DMS79 treated with DMSO at 0.1 percent for 48 hours (cell line): ENCODE measurements around the gene HPCA.

Experiments used
- DNase-seq: peaks from one replicate; lab custom pipeline; 2025; lab: John Stamatoyannopoulos, UW

The HPCA gene

DNA sequence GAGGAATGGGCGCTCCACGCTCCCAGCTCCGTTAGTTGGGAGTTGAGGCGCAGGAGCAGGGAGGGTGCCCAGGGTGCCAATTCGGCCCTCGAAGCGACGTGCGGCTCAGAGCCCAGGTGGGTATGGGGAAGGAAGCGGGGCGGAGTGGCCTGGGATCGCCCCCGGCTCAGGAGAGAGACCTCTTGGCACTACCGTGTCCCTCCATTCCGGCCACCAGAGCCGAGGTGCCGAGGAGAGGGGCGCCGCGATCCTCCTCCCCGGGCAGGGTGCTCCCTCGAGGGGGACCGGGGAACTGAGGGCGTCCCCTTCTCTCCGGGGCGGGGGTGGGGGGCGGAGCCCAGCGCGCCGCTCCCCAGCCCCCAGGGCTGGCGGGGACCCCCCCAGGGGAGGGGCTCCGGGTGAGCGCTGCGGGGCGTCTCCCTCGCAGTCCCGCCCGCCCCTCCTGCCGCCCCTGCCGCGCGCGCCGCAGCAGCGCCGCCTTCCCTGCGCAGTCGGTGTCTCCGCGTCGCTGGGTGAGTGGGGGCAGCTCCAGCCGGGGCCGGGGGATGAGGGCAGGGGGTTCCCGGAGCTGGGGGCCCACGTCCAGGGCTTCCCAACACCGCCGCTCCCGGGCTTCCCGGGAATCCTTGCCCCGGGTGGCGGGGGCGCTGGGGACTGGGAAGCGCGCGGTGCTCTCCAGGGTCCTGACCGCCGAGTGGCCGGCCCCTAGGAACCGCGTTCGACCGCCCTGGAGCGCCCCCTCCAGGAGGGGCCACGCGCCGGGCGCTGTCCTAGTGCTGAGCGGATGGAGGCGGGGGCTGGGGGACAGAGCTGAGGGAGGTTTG lies at the start of gene HPCA:
TSS of gene HPCA (plus strand) at position 488 of the 824 bp plus-strand sequence. CDS start 2,408 bp downstream, outside the sequence.
- no peak for DNase-seq

DNA sequence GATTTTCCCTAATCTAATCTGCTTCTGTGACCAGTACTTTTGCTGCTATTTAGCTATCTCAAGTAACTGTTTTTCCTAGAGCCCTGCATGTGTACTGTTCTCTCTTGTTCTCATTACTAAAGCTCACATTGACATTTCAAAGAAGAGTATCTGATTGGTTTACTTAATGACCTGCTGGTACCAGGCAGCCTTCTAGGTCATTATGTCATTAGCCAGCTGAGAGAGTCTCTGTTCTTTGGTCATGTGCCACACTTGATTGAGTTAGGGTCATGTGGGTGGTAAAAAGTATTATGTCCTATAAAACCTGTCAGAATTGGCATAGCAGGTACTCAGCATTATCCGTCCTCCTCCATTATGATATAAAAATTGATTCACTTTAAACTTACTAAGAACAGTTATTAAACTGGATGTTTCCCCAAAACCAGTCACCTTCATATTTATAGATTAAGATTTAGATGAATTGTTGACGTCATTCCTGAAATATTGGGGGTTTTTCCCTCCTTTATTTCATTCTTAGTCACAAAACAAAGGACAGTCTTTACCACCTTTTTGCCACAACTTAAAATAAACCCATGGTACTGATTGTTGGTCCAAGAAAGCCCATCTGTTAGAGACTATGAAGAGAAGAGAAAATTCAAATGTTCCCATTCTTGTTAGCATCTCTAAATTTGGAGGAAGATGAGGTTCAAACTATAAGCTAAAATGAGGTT lies 37.8 kb upstream of the HPCA start:
- DNase-seq = no peak

DNA sequence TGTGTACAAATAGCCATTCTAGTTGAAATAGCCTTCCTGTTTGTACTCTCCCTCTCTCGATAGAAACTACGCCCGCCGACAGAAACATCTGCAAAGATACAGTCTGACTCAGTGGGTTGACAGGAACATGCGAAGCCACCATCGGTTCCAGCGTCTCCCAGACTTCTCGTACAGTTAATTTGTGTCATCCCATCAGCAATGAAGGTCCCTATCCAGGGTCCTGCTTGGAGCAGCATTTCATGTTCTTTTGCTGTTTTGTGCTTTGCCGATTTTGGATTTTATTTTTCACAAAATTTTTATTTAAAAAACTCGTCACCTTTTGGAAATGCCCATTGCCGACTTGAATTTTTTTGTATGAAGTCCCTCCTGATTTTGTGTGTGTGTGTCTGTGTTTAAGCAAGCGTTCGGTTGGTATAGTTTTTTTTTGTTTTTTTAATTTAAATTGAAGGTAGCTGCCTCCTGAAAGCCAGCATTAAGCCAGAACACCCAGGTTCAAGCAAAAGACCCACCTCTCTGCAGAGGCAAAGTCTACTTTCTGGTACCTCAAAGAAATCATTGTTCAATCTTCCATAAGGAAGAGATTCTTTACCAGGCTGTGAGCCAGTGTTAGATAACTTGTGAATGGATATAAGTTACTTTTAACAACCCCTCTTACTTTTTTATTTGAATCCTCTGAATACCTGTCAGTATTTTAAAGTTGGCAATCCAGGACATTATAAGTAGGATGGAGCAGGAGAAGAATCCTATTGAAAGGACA lies 30.3 kb upstream of the HPCA start:
- no peak for DNase-seq

DNA sequence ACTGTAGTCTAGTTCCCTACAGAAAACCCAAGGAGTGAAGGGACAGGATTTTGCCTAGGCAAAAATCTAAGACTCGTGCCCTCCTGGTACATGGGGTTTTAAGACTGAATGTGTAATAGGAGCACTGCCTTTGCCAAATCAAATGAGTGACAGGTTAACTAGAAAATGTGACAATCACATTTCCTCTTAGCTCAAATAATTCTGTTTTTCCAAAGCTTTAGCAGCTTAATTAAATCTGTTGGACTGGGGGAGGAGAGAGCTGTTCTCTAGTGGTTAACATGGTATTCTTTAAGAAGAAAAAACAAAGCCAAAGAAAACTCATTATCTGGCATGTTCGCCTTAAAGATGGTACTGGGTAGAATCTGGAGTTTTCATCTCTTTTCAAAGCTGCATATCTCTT lies 28.2 kb upstream of the HPCA start:
- no peak for DNase-seq

DNA sequence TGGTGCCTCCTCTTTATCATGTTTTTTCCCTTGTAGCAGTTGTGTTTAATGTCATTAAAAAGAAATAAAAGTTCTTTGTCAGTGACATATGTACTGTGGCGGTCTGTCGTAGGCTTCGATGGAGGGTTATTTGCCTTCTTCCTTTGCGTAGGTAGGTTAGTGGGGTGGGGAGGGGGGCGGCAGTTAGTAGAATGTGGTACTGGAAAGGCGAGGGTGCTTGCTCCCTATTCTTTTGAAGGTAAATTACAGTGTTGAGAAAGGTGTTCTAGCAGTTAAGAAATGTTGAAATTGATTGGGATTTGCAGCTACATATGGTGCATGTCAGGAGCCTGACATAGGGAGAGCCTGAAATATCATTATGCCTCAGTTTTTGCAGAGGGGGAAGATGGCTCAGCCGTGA lies 27.5 kb upstream of the HPCA start:
- DNase-seq = no peak

DNA sequence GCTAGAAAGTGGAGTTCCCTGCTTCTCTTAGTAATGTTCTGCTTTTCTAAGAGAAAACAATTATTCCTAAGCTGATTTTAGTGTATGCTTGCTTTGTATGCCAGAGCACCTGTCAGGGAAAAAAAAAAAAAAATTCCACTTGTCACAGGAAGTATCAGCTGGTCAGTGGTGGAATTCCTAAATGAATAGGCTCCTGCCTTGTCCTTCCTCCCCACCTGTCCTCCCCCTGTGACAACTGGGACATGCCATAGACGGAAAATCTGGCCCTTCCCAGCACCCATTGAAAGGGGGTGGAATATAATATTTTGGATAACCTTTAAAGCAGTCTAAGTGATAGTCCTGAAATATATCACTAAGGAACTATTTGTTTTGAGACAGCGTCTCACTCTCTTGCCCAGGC lies 26.4 kb upstream of the HPCA start:
- no peak for DNase-seq

DNA sequence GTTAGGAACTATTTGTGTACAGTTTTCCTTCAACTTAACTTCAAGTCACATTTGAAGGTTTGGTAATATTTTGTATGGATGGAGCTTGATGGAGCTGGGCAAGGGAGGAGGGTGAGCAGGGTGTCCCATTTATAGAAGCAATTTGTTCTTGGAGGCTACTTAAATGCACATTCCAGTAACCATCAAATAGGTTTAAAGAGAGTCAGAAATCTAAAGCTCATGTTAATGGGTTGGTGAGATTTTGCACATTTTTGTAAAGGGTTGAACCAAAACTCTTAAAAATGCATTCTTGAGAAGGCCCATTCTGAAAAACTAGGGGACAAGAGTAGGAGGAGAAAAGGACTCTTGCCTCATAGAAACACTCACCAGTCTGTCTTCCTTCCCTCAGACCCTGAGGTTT lies 25.7 kb upstream of the HPCA start:
- no peak for DNase-seq

DNA sequence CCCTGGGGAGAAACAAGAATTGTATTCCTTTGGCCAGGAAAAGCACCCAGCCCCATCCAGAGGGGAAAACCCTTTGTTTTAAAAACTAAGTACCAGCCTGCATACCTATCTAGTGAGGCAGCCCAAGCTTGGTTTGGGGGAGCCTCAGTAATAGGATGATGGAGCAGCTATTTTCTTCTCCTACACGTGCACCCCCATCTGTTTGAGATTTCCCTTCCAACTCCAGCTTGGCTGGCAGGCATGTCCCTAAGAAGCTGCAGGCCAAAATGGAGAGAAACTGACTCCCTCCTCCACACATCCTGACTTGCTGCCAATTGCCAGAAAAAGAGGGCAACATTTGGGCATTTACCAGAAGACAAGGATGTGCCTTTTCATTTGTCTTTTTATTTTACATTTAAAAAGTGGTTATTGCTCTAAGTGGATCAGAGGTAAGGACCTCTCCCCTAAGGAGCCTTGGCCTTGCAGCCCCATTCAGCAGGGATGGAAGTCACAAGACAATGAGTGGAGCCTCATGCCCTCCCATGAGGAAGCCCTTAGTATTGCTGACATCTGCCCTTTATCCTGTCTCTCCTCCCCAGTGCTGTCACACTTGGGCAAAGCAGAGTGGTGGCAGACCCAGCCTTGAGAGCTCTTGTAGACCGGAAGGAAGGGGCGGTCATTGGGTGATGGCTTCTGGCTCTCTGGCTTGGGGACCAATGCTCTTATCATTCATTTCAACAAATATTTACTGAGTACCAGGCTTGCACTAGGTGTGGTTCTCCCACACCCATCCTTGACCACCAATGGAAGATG lies 24.2 kb upstream of the HPCA start:
- no peak for DNase-seq

DNA sequence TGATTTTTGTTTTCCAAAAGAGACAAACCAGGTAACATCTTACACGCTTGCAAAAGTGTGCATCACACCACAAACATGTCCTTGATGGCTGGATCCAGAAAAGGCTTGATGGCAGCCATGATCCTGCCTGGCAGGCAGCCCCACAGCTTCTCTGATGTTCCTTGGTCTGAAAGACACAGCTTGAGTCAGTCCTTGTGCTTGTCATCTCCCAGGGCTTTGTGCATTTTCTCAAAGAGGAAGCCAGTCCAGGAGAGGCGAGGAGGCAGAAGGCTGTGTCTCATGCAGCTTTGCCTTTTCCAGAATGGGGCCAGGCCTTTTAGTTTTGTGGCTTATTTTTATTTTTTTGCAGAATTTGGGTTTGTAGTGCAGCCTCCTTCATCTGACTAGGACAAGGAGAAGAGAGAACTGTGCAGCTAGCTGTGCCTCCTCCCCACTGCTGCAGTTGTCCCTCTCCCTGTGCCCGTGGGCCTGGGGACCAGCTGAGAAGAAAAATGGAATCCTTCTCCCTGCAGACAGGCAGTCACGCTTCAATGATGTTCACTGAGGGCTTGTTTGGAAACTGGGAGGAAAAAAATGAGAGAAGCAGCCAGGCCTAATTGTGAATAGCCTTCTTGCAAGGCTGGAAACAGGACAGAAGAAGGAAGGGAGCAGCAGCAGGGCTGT lies 22.9 kb upstream of the HPCA start:
- no peak for DNase-seq

DNA sequence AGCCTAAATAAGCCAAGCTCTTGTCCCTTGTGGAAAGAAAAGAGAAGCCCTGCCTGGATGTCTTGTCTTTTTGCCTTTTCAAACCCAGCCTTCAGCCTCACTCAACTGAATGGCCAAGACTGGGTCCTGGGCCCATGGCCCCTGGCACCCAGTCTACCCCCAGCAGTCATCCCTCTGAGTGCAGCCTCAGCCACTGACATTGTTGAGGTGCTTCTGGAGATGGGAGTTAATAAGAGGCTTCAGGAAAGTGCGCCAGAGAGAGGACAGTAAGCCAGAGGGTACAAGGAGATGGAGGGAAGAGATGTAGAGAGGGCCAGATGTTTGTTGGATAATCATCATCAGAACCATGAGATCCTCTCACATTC lies 22.4 kb upstream of the HPCA start:
- DNase-seq = no peak

DNA sequence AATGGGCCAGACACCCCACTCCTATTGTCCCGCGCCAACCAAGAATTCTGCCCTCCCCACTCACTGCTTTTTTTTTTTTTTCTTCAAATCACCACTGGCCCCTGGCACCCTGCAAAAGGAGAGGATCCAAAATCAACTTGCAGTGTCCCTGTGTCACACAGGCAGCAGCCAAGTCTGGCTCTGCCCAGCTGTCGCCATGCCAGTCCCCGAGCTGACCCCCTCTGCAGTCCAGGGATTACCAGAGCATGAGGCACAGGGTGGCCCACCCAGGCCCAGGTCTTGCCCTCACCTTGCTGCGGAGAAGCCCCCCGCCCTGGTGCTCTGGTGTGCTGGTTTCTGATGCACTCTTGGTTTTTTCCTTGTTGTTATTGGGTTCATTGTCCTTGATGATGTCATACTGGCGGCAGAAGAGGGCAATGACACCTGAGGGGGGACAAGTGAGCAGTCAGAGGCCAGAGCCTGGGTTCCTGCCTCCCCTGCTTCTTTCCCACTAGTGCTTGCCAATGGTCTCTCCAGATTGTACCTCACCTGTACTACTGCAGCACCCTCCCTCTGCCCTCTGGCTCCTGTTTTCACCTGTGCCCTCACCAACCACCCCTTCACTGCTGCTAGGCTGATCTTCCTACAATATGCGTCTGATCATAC lies 21.8 kb upstream of the HPCA start:
- no peak for DNase-seq

DNA sequence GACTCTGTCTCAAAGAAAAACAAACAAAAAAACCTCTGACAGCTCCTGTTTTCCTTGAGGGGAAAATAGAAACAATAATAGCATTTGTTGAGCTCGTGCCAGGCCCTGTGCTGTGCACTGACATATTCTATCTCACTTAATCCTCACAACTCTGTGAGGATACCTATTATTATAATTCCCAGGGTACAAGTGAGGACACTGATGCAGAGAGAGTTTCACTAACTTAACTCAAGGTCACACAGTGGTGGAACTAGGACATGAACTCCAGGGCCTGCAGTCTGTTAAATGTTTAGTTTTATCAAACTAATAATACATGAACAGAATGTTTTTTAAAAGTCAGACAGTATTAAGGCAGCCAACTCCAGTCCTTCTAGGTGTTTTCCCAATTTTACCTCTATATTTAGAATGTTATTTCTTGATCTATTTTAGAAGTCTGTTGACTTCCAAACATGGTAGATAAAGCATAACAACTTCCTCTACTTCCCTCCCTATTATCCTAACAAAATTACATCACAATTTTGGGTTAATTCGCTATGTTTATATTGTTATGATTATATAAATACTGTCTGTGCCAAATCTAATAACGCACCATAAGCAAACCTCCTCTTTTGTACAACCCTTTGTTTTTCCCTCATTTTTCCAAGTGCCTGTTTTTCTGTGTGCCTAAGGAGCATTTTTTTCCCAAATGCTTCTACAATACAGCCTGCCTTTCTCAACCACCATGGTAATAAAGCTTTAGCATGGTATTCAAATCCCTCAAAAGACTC lies 20.5 kb upstream of the HPCA start:
- no peak for DNase-seq

DNA sequence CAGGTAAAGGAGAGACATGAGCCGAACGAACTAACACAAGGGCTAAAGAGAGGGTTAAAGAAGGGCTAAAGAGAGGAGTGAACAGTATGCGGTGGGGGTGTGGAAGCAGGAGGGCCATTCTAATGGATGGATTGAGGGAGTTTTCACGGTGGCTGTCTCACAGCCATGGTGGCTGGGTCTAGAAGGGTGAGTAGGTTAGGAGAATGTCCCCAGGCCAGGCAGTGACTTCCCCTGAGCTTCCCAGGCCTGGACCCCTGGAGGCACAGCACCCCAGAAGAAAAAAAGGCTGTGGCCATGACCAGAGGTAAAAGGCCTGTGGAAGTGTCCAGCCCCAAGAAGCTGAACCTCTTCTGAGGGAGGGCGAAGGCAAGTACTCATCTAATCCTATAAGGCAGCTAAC lies 19.1 kb upstream of the HPCA start:
- DNase-seq = no peak

DNA sequence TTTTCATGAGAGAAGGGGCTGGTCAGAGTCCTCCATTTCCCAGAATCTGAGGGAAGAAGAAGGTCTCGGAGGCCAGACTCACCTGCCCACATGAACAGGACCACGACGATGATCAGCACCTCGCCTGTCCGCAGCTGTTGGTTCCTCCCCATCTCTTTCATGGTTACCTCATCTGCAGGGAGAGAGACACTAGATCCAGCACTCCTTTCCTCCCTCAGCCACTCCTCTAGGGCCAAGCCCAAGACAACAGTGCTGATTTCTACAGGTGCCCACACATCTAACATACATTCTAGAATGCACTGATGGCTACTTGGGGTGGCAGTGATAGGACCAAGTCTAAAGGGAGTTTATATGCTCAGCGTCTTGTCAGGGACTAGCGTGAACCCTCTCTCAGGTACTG lies 18.6 kb upstream of the HPCA start:
- no peak for DNase-seq

DNA sequence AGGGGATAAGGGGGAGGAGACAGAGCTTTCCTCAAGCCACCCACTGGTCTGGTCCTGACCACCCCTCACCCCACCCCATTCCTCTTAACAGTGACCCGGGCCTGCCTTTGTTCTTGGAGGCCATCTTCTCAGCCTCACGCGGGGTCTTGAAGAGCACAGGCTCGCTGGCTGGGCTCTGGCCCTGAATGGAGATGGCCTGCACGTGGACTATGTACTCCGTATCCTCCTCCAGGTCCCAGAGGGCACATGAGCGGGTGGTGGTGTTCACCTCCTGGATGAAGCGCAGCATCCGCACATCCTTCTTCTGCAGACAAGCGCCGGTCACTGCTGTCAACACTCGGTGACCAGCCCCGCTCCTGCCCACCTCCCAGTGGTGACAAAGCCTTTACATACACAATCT lies 18.2 kb upstream of the HPCA start:
- no peak for DNase-seq

DNA sequence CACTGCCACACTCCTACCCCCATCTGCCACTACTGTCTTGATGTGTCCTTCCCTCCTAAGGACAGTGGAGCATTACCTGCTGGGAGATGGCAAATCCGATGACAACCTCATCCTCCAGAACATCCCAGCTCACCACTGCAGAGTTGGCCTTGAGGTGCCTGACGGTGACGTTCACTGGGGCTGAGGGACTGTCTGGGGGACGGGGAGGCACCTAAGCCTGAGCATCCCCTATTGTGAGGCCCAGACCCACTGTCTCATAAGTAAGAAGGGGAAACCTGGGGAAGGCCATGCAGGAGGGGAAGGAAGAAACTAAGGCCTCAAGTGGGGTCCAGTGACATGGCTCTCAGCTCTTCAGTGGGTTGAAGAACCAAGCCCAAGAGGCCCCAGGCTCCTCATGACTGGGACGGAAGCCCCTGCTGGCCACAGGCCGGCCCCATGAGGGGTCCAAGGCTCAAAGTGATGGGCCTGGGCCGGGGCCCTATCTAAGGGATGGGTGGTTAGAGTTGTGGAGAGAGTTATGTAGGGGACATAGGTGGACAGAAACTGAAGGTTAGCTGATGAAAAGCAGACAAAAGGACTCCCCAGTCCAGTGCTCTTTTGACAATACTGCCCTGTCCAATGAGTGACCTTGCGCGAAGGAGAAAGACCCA lies 17.4 kb upstream of the HPCA start:
- no peak for DNase-seq

DNA sequence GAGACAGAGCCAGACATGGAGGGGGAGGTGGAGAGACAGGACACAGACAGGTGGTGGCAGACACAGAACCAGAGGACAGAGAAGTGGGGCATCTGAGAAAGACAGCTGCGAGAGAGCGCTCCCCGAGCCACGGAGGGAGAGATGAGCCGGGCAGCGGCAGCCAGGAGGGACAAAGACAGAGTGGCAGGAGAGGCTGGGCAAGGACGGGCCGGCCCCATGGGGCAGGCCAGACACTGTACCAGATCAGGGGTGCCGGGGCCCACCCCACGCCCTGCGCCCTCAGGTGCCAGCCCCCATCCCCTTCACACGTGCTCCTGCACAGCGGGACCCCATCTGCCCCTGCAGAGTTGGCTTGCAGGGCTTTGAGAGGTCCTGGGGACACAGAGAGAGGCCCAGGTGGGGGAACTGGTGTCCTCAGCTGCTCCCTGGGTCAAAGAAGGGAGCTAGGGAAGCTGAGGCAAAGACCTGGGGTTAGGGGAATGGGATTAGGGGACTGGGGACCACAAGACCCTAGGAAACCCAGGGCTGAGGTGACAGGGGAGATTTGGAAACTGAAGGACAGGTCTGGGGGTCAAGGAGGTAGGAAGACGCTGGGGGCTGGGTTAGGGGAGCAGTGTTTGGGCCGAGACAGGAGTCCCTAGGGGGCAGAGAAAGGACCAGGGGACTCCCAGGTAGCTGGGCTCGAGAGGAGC lies 16.2 kb upstream of the HPCA start:
- no peak for DNase-seq

DNA sequence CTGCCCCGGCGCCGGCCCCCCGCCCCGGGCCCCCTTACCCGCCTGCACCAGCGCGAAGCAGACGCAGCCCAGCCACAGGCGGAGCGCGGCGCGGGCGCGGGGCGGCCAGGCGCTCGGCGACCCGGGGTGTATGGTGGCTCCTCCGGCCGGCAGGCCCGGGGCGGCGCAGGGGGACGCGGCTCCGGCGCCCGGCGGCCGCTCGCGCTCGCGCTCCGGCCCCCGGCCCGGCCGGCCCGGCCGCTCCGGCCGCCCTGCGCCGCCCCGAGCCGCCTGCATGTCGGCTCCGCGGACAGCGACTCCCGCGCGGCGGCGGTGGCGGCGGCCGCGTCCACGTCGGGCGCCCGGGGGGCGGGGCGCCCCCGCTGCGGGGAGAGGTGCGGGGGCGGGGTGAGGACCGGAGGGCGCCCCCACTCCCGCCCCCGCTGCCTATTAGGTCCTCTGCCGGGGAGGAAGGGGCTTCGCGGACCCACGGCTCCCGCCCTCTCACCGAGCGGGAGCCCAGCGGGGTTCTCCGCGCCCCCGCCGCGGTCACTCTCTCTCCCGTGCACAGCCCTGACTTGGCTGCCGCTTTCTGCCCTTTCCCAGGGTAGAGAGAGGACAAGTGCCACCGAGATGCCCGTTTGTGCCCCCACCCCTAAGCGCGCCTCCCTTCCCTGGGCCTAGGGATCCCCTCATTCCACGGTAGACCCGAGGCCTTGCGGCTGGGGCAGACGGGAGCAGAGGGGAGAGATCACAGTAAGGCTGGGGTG lies 15.5 kb upstream of the HPCA start, which contains the start of gene FNDC5:
TSS of gene FNDC5 (minus strand) at position 298 of the 749 bp plus-strand sequence.
- DNase-seq = no peak
